Mucosa of descending colon (tissue), 3 donors: Measurements from ENCODE around the gene ZNF827. TPM values are rescaled to one million over a fixed set of nuclear protein-coding genes. Genes with fewer than 3 reads are reported as not detected.
"Not testable (repeated sequence)": the region's sequence is repeated elsewhere in the genome, so short reads cannot be mapped to it uniquely, and the experiment has no call there.

Source experiments
- ATAC-seq: fragments of 200-7000 bp; cut with Tn5 transposase; one replicate; pipeline ENCODE4 v1.9.1; 2020; ENCODE audit warnings: mild to moderate bottlenecking, moderate library complexity
- DNase-seq, 3 donors: peaks; one replicate each; pipeline ENCODE4 v3.0.0-alpha.2; 2020
- H3K36me3 ChIP-seq: fragments of 200-600 bp; one replicate; pipeline ENCODE4 v1.8.0; 2021; ENCODE audit warnings: low read depth, mild to moderate bottlenecking
- H3K4me1 ChIP-seq: fragments of 200-600 bp; one replicate; pipeline ENCODE4 v1.8.0; 2021; ENCODE audit warnings: low read depth, mild to moderate bottlenecking
- H3K4me3 ChIP-seq: fragments of 200-600 bp; one replicate; pipeline ENCODE4 v1.8.0; 2021; ENCODE audit warnings: mild to moderate bottlenecking
- H3K9me3 ChIP-seq: fragments of 200-600 bp; one replicate; pipeline ENCODE4 v1.8.0; 2021; ENCODE audit warnings: mild to moderate bottlenecking
- intact Hi-C, 2 donors: fragments of 100-400 bp; cut with DNase I in 1 of 2; cut with micrococcal nuclease in 1 of 2; formaldehyde crosslinking; loops; one replicate each; pipeline versions ENCODE4 v1.11.0 to v1.11.1; 2022; cut with DNase I, micrococcal nuclease
- total RNA-seq, 3 donors: library from RNA; stranded (reverse); fragmentation: NEBNext Ultra II Directional in 2 of 3; extraction: Animal tissue kit (Norgen Biotek cat#: 25700) in 2 of 3; gene quantifications; one replicate each; pipeline versions ENCODE4 v1.2.1 to v1.2.4, GENCODE V29; 2021 to 2023
- TF ChIP-seq, protein P1 (sequence below): fragments of 200-600 bp; IDR thresholded peaks from one replicate; pipeline ENCODE4 v1.8.0; 2022; ENCODE audit warnings: antibody characterized with exemption, mild to moderate bottlenecking
- donor health status: DM: no; HTN: no; CAD: no; lungs with moderate emphysema.
- donor health status: DM: no; HTN: no; CAD: no.
- donor health status: DM: no; HTN: yes; CAD: no.

Gene ZNF827
- total RNA-seq, 3 donors from 2014 or later, result 21.9 to 37.4 (median 29.7) TPM

DNA sequence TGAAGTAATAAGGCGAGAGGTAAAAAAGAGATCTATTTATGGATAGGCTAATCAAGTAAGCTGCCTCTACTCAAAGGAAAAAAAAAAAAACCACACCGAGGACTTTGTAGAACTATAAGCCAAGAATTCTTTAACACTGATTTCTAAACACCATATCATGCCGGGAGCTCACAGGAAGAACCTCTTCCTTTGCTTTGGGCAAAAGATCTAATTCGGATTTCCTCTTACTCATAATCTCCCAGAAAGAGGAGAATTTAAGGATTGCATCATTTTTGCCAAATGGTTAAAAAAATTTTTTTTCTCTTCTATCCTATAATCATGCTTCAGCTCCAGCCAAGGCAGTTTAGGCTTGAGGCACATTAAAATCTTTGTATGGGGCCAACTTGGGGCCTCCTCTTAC lies 95.5 kb downstream of the ZNF827 start:
- Histone ChIP-seq H3K36me3 (no peaks in the 10 kb centered on the region), H3K9me3 (no peaks in the 10 kb centered on the region), H3K4me1 (no peaks in the 10 kb centered on the region), H3K4me3 (no peak overlapping the region)
- TF ChIP-seq, protein P1, sequence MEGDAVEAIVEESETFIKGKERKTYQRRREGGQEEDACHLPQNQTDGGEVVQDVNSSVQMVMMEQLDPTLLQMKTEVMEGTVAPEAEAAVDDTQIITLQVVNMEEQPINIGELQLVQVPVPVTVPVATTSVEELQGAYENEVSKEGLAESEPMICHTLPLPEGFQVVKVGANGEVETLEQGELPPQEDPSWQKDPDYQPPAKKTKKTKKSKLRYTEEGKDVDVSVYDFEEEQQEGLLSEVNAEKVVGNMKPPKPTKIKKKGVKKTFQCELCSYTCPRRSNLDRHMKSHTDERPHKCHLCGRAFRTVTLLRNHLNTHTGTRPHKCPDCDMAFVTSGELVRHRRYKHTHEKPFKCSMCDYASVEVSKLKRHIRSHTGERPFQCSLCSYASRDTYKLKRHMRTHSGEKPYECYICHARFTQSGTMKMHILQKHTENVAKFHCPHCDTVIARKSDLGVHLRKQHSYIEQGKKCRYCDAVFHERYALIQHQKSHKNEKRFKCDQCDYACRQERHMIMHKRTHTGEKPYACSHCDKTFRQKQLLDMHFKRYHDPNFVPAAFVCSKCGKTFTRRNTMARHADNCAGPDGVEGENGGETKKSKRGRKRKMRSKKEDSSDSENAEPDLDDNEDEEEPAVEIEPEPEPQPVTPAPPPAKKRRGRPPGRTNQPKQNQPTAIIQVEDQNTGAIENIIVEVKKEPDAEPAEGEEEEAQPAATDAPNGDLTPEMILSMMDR, result no peak
- intact Hi-C loops, result no loop called here
- ATAC-seq (no peak), DNase-seq (no peak)

DNA sequence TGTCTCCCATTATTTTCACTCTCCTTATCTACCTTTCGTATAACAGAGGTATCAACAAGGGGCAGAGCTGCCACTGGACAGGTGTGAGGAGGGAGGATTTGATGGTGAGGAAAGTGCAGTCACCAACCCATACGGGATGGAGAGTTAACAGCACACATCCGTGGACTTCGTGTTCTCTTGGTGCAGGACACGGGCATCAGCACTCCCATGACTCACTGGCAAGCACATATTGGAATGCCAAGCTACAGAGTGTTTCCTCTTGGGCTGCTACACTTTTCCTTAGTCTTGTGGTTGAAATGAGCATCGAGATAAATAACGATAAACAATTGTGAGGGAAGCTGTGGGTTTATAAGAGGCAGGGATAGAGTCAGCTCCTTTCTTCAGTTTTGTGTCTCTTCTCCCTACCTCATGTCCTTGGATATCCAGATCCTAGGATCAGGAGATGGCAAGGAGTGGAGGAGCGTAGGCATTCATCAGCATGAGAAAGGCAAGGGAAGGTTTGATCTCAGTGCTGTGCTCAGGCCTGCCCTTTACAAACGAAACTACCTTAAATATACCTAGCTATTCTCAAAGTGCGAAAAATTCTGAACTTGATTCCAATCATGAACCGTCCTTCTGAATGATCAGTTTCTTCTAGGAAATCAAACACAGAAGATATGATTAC lies 96.3 kb downstream of the ZNF827 start:
- Histone ChIP-seq H3K4me1 (no peaks in the 10 kb centered on the region), H3K9me3 (no peaks in the 10 kb centered on the region), H3K36me3 (no peaks in the 10 kb centered on the region), H3K4me3 (no peak overlapping the region)
- TF ChIP-seq, protein P1, result no peak
- intact Hi-C loops, result no loop called here
- DNase-seq, result no peak
- no peak for ATAC-seq

DNA sequence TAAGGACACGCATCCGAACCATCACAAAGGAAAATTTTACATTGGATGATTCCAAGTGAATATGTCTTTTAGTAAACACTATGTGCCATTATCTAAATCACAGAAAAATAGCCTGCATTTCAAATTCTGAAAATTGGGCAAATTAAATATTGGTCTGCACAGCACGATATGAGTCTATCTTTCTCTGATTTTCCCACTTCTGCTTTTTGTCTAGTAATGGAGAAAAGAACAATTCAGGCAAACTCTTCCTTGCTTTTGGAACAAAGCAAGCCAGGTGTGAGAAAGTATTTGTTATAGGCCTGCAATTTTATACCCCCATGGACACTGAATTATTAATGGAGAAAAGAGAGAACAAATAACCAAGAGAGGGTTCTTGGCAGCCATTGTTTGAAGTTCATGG lies 97.8 kb downstream of the ZNF827 start:
- Histone ChIP-seq H3K4me1 (no peaks in the 10 kb centered on the region), H3K4me3 (no peak overlapping the region), H3K9me3 (no peaks in the 10 kb centered on the region), H3K36me3 (no peaks in the 10 kb centered on the region)
- TF ChIP-seq, protein P1, result no peak
- no peak for DNase-seq
- ATAC-seq, result no peak
- intact Hi-C loops, result no loop called here

DNA sequence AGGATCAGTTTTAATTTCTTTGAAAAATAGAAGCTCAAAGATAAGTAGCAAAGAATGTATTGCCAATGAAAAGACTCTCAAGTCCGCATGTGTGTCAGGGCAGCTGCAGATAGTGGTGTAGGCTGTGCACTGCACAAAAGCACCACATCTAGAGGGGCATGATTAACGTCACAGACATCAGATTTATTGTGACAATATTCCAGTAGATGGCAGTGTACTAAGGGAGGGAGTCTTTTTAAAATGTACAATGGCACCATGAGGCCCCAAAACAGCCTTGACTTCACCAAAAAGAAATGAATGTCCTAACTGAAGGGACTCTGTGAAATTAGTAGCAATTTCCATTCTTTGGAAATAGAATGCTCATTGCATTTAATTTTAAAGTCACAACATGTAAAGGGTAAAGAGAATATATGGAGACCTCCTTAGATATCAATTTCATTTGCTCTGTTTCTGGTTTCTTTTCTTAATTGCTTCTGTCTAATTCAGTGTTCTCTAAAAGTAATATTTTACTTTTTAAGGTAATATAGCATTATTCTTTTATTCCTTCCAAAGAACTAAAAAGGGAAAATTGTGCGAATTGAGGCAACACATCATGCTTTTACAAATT lies 98.4 kb downstream of the ZNF827 start:
- intact Hi-C loops, result no loop called here
- peak; percentile 75 for ATAC-seq

DNA sequence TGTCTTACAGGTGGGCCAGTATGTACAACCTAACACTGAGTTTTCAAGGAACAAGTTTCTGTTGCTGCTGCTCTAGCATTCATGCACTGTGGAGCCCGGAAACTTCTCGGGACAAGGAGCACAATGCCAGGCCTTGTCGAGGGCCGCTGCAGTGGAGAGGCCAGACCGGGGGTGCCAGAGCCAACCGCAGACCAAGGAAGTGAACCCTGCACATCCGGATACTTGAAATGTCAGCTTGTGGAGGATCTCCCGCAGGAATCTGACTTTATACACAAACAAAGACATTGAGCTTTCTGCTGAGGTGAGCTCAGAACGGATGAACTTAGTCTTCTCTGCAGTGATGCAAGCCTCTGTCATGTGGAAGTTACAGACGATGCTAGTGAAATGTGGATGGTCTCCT lies 99.5 kb downstream of the ZNF827 start:
- Histone ChIP-seq H3K4me1 (no peaks in the 10 kb centered on the region), H3K4me3 (no peak overlapping the region), H3K9me3 (no peaks in the 10 kb centered on the region), H3K36me3 (no peaks in the 10 kb centered on the region)
- no peak for ATAC-seq
- intact Hi-C loops, result no loop called here
- TF ChIP-seq, protein P1, result no peak
- DNase-seq, result no peak

More for the DNA sequence above, 98.4 kb downstream of the ZNF827 start:
- Histone ChIP-seq H3K9me3 (no peaks in the 10 kb centered on the region), H3K4me3 (no peak overlapping the region), H3K36me3 (no peaks in the 10 kb centered on the region), H3K4me1 (no peaks in the 10 kb centered on the region)
- peak in 1 of 3 donors; percentile 7 for DNase-seq
- TF ChIP-seq, protein P1, result no peak

DNA sequence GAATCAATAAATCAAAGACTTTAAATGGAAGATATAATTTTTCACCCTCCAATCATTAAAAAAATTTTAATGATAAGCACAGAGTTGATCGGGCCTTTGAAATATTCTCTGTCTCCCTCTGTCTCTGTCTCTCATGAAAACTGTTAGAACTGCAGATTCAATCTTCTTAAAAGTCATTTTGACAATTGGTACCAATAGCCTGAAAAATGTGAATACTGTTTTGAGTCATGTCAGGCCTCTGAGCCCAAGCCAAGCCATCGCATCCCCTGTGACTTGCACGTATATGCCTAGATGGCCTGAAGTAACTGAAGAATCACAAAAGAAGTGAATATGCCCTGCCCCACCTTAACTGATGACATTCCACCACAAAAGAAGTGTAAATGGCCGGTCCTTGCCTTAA lies 106.2 kb downstream of the ZNF827 start:
- ATAC-seq, H3K4me3 ChIP-seq, intact Hi-C loops, H3K9me3 ChIP-seq, H3K4me1 ChIP-seq, H3K36me3 ChIP-seq, DNase-seq: not testable (repeated sequence)
